ENCODE measurements around the gene NME3. TPM values are rescaled to one million over a fixed set of nuclear protein-coding genes. Genes with fewer than 3 reads are reported as not detected.
"Not testable (repeated sequence)": the region's sequence is repeated elsewhere in the genome, so short reads cannot be mapped to it uniquely, and the experiment has no call there.

NME3 gene
- total RNA-seq, 1 donor: 17.6 TPM

- Histone ChIP-seq H3K4me3 (ENCODE audit: low read length) (no peak overlapping the region), H3K9me3 (ENCODE audit: low read depth, low read length) (no peaks in the 10 kb centered on the region), H3K4me1 (ENCODE audit: insufficient read depth, low read length) (no peaks in the 10 kb centered on the region), H3K27me3 (ENCODE audit: insufficient read depth, low read length) (no peaks in the 10 kb centered on the region)
These were observed 37.3 kb upstream of the NME3 start for GRCh38 chr16:1808691-1809090.

- H3K4me3 ChIP-seq (ENCODE audit: low read length): no peak overlapping the region
These were observed 36.3 kb upstream of the NME3 start for GRCh38 chr16:1807626-1808025.

GRCh38 chr16:1800701-1801100 is 29.4 kb upstream of the NME3 start:
- H3K4me3 ChIP-seq (ENCODE audit: low read length): no peak overlapping the region
- H3K27me3 ChIP-seq (ENCODE audit: insufficient read depth, low read length): no peaks in the 10 kb centered on the region
- H3K9me3 ChIP-seq (ENCODE audit: low read depth, low read length): no peaks in the 10 kb centered on the region
- H3K4me1 ChIP-seq (ENCODE audit: insufficient read depth, low read length): no peaks in the 10 kb centered on the region

More at GRCh38 chr16:1807626-1808025, 36.3 kb upstream of the NME3 start:
- H3K27me3 ChIP-seq (ENCODE audit: insufficient read depth, low read length): no peaks in the 10 kb centered on the region
- H3K4me1 ChIP-seq (ENCODE audit: insufficient read depth, low read length): no peaks in the 10 kb centered on the region
- no peaks in the 10 kb centered on the region for H3K9me3 ChIP-seq (ENCODE audit: low read depth, low read length)

GRCh38 chr16:1799263-1799662 is 27.9 kb upstream of the NME3 start:
- H3K27me3 ChIP-seq (ENCODE audit: insufficient read depth, low read length); H3K4me3 ChIP-seq (ENCODE audit: low read length); H3K9me3 ChIP-seq (ENCODE audit: low read depth, low read length); H3K4me1 ChIP-seq (ENCODE audit: insufficient read depth, low read length): not testable (repeated sequence)

- Histone ChIP-seq H3K27me3 (ENCODE audit: insufficient read depth, low read length) (no peaks in the 10 kb centered on the region), H3K9me3 (ENCODE audit: low read depth, low read length) (no peaks in the 10 kb centered on the region), H3K4me3 (ENCODE audit: low read length) (no peak overlapping the region), H3K4me1 (ENCODE audit: insufficient read depth, low read length) (no peaks in the 10 kb centered on the region)
These were observed 23.7 kb upstream of the NME3 start for GRCh38 chr16:1794908-1795666.

GRCh38 chr16:1794221-1794871 is 23.0 kb upstream of the NME3 start:
- Histone ChIP-seq H3K9me3 (ENCODE audit: low read depth, low read length) (no peaks in the 10 kb centered on the region), H3K27me3 (ENCODE audit: insufficient read depth, low read length) (no peaks in the 10 kb centered on the region), H3K4me3 (ENCODE audit: low read length) (no peak overlapping the region), H3K4me1 (ENCODE audit: insufficient read depth, low read length) (no peaks in the 10 kb centered on the region)

- Histone ChIP-seq H3K4me3 (ENCODE audit: low read length) (no peak within 1 kb of the TSS), H3K27me3 (ENCODE audit: insufficient read depth, low read length) (no peaks in the 10 kb centered on the region), H3K4me1 (ENCODE audit: insufficient read depth, low read length) (no peaks in the 10 kb centered on the region), H3K9me3 (ENCODE audit: low read depth, low read length) (no peaks in the 10 kb centered on the region)
These were observed 22.4 kb upstream of the NME3 start, which contains the start of gene IGFALS for GRCh38 chr16:1793578-1794220. Gene IGFALS (minus strand): TSS chr16:1793705. CDS start chr16:1793652, 53 bp downstream.

GRCh38 chr16:1792836-1793577 is 21.7 kb upstream of the NME3 start:
- Histone ChIP-seq H3K4me3 (ENCODE audit: low read length) (no peak overlapping the region), H3K27me3 (ENCODE audit: insufficient read depth, low read length) (no peaks in the 10 kb centered on the region), H3K9me3 (ENCODE audit: low read depth, low read length) (no peaks in the 10 kb centered on the region), H3K4me1 (ENCODE audit: insufficient read depth, low read length) (no peaks in the 10 kb centered on the region)

- H3K4me3 ChIP-seq (ENCODE audit: low read length): no peak overlapping the region
- no peaks in the 10 kb centered on the region for H3K4me1 ChIP-seq (ENCODE audit: insufficient read depth, low read length)
- no peaks in the 10 kb centered on the region for H3K9me3 ChIP-seq (ENCODE audit: low read depth, low read length)
These were observed 20.8 kb upstream of the NME3 start for GRCh38 chr16:1791943-1792812.

GRCh38 chr16:1791256-1791942 is 20.1 kb upstream of the NME3 start:
- no peak overlapping the region for H3K4me3 ChIP-seq (ENCODE audit: low read length)
- H3K4me1 ChIP-seq (ENCODE audit: insufficient read depth, low read length): no peaks in the 10 kb centered on the region
- no peaks in the 10 kb centered on the region for H3K27me3 ChIP-seq (ENCODE audit: insufficient read depth, low read length)
- H3K9me3 ChIP-seq (ENCODE audit: low read depth, low read length): no peaks in the 10 kb centered on the region

More at GRCh38 chr16:1791943-1792812, 20.8 kb upstream of the NME3 start:
- no peaks in the 10 kb centered on the region for H3K27me3 ChIP-seq (ENCODE audit: insufficient read depth, low read length)

- H3K4me1 ChIP-seq (ENCODE audit: insufficient read depth, low read length): no peaks in the 10 kb centered on the region
- H3K4me3 ChIP-seq (ENCODE audit: low read length): no peak overlapping the region
- no peaks in the 10 kb centered on the region for H3K9me3 ChIP-seq (ENCODE audit: low read depth, low read length)
- H3K27me3 ChIP-seq (ENCODE audit: insufficient read depth, low read length): no peaks in the 10 kb centered on the region
These were observed 19.4 kb upstream of the NME3 start for GRCh38 chr16:1790611-1791255.

- H3K9me3 ChIP-seq (ENCODE audit: low read depth, low read length): no peaks in the 10 kb centered on the region
- H3K4me3 ChIP-seq (ENCODE audit: low read length): no peak overlapping the region
- no peaks in the 10 kb centered on the region for H3K27me3 ChIP-seq (ENCODE audit: insufficient read depth, low read length)
- no peaks in the 10 kb centered on the region for H3K4me1 ChIP-seq (ENCODE audit: insufficient read depth, low read length)
These were observed 18.9 kb upstream of the NME3 start for GRCh38 chr16:1790261-1790610.

GRCh38 chr16:1789643-1790045 is 18.3 kb upstream of the NME3 start:
- no peak overlapping the region for H3K4me3 ChIP-seq (ENCODE audit: low read length)
- no peaks in the 10 kb centered on the region for H3K27me3 ChIP-seq (ENCODE audit: insufficient read depth, low read length)
- no peaks in the 10 kb centered on the region for H3K4me1 ChIP-seq (ENCODE audit: insufficient read depth, low read length)
- H3K9me3 ChIP-seq (ENCODE audit: low read depth, low read length): no peaks in the 10 kb centered on the region

Measured in mononuclear cell (primary cell).